Spinal cord (tissue), 10 donors: ENCODE data around the gene EIF2A. TPM values are rescaled to one million over a fixed set of nuclear protein-coding genes. Genes with fewer than 3 reads are reported as not detected.
"Not testable (repeated sequence)": the region's sequence is repeated elsewhere in the genome, so short reads cannot be mapped to it uniquely, and the experiment has no call there.

ENCODE experiments used
- DNase-seq, 6 donors: peaks; one replicate each; pipeline versions ENCODE4 v3.0.0 to v3.0.0-alpha.2; 2013 to 2015; ENCODE audit warnings: low spot score in 6 of 6, low read depth in 4 of 6
- H3K27ac ChIP-seq: one replicate; pipeline ENCODE4 v1.5.1; 2013; ENCODE audit warnings: low read depth, low read length, control low read depth
- H3K27me3 ChIP-seq: one replicate; pipeline ENCODE4 v1.6.1; 2013; ENCODE audit warnings: low read length; ENCODE audit not compliant: control insufficient read depth, insufficient read depth
- H3K36me3 ChIP-seq: one replicate; pipeline ENCODE4 v1.6.1; 2013; ENCODE audit warnings: low read length; ENCODE audit not compliant: control insufficient read depth, insufficient read depth
- H3K4me1 ChIP-seq: one replicate; pipeline ENCODE4 v1.6.1; 2013; ENCODE audit warnings: low read length; ENCODE audit not compliant: control insufficient read depth, insufficient read depth
- H3K4me3 ChIP-seq: one replicate; pipeline ENCODE4 v1.5.1; 2013; ENCODE audit warnings: low read depth, low read length, control low read depth
- H3K9me3 ChIP-seq: one replicate; pipeline ENCODE4 v1.6.1; 2013; ENCODE audit warnings: low read length; ENCODE audit not compliant: control insufficient read depth, insufficient read depth
- WGBS: methylation state at CpG from one replicate; pipeline ENCODE4 v1.1.5; 2013; ENCODE audit warnings: missing lambda C conversion rate; ENCODE audit not compliant: insufficient coverage; 5-methylcytosine and 5-hydroxymethylcytosine counted together
- polyA plus RNA-seq, 2 donors: library from polyadenylated mRNA; unstranded; fragments of 120-200 nt; gene quantifications; one replicate each; pipeline ENCODE4 v1.2.1, GENCODE V29; 2013; ENCODE audit not compliant: insufficient read length in 2 of 2
- total RNA-seq, 2 donors: library from RNA; depleted of rRNA in 1 of 2; stranded (reverse); fragments of 120-200 nt in 1 of 2; fragments of >200 nt in 1 of 2; gene quantifications; one replicate each; pipeline versions ENCODE4 v1.2.3 to v1.2.4, GENCODE V29; 2013 to 2014
- donor health status: healthy.

Gene EIF2A
- total and polyA plus RNA-seq, 4 donors: 85.0 to 137 (median 97.0) TPM

DNA sequence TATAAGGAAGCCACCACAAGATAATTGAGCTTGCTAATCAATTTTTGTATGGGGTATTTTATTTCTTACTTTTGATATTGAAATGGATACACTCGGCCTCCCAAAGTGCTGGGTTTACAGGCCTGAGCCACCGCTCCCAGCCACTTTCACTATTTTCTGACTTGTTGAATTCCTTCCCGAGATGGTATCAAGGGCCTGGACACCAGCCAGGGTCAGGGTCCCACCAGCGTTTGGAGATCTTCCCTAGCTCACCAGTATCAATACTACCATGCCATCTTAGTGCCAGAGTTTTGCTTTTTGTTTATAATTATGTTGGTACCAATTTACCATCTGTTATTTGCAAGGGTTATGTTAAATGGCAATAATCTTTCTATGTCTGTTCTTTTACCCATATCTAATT is 51.1 kb downstream of the EIF2A start:
- DNase-seq: no peak
- no peak overlapping the region for H3K4me3 ChIP-seq
- H3K9me3 ChIP-seq: no peaks in the 10 kb centered on the region
- no peak overlapping the region for H3K27ac ChIP-seq
- WGBS: no CpG with 5 or more reads among the region's 4 CpGs
- no peaks in the 10 kb centered on the region for H3K36me3 ChIP-seq
- peaks cover 5% of the 10 kb centered on the region for H3K4me1 ChIP-seq
- H3K27me3 ChIP-seq: no peaks in the 10 kb centered on the region

DNA sequence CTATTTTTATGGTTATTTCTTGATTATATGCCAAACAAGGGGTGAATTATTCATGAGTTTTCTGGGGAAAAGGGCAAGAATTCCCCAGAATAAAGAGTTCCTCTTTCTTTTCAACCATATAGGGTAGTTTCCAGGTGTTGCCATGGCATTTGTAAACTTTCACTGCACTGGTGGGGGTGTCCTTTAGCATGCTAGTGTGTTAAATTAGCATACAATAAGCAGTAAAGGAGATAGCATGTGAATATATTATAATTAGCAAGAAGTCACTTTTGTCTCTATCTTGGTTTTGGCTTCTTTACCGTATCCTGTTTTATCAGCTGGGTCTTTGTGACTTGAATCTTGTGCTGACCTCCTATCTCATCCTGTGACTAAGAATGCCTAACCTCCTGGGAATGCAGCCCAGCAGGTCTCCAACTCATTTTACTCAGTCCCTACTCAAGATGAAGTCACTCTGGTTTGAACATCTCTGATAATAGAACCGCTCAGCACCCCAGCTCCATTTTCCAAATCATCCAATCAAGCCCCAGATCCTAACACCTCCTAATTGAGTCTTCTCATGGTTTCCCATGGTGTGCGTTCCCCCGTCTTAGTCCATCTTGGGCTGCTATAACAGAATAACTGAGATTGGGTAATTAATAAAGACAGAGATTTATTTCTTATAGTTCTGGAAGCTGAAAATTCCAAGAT is 53.2 kb downstream of the EIF2A start:
- Histone ChIP-seq H3K27me3 (no peaks in the 10 kb centered on the region), H3K4me3 (no peak overlapping the region), H3K27ac (no peak overlapping the region), H3K36me3 (no peaks in the 10 kb centered on the region), H3K9me3 (no peaks in the 10 kb centered on the region), H3K4me1 (peaks cover 9% of the 10 kb centered on the region)
- no peak for DNase-seq
- 0% methylated on average over 1 of the region's 4 CpGs for WGBS

GRCh38 chr3:150600647-150601530 is 54.3 kb downstream of the EIF2A start:
- WGBS: 85% methylated on average over 2 of the region's 13 CpGs
- H3K4me3 ChIP-seq, H3K27me3 ChIP-seq, H3K36me3 ChIP-seq, H3K27ac ChIP-seq, H3K9me3 ChIP-seq, DNase-seq: not testable (repeated sequence)
- H3K4me1 ChIP-seq: peaks cover 11% of the 10 kb centered on the region

DNA sequence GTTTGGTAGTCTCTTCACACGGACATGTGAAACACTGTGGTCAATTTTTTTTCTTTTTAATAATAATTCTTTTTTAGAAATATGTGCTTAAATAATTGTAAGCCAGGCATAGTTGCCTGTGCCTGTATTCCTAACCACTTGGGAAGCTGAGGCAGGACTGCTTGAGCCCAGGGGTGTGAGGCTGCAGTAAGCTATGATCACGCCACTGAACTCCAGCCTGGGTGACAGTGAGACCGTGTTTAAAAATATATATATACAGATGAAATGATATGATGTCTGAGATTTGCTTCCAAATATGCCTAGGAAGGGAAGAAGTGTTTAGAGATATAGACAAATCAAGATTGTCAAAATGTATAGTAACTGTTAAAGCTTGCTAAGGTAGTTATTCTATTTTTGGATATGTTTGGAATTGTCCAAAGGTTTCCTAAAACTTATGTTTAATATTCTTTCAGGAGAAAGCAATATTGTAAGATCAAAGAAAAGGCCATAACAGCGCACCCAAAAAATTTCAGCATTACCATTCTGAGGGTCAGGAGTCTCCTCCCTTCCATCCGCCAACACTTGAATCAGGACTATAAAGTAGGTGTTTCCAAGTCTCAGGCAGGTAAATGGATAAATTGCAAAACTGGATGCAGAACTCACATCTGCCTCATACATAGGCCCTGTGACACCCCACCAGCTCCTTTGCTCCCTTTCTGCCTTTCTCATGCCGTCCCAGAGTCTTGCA is 56.0 kb downstream of the EIF2A start:
- WGBS: 0% methylated on average over 1 of the region's 6 CpGs
- Histone ChIP-seq H3K4me3 (peak overlapping the region; percentile 88), H3K27ac (peak overlapping the region; percentile 97), H3K36me3 (no peaks in the 10 kb centered on the region), H3K4me1 (peaks cover 14% of the 10 kb centered on the region), H3K9me3 (no peaks in the 10 kb centered on the region), H3K27me3 (no peaks in the 10 kb centered on the region)
- DNase-seq: peak in 2 of 6 donors; percentile 38 to 94

GRCh38 chr3:150603153-150603979 is 56.8 kb downstream of the EIF2A start, which contains the start of gene SELENOT:
TSS of gene SELENOT (plus strand) at chr3:150603321. CDS start at chr3:150603363, 42 bp downstream.
- Histone ChIP-seq H3K36me3 (no peaks in the 10 kb centered on the region), H3K27ac (peak within 1 kb of the TSS; percentile 97), H3K27me3 (no peaks in the 10 kb centered on the region), H3K9me3 (no peaks in the 10 kb centered on the region), H3K4me1 (peaks cover 14% of the 10 kb centered on the region), H3K4me3 (peak within 1 kb of the TSS; percentile 88)
- WGBS: 0% methylated on average over 67 of the region's 69 CpGs
- peak in 5 of 6 donors; percentile 93 to 99 (median 93) for DNase-seq

DNA sequence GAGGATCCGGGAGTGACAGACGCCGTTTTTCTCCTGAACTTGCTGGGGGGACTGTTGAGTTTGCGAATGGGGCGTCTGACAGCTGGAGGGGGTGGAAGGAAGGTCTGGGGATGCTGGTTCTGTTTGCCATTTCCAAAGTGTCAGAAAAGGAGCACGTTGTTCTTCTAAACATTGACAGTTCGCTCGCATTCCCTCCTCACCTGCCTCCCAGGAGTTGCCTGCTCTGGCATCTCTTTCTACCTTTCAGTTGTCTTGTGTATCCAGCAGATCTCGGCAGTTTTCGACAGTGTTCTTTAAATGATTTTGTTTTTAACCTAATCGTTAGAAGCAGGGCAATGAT is 57.4 kb downstream of the EIF2A start:
- 0% methylated on average over 7 of the region's 11 CpGs for WGBS
- peaks cover 14% of the 10 kb centered on the region for H3K4me1 ChIP-seq
- peak in 2 of 6 donors; percentile 14 to 43 for DNase-seq

GRCh38 chr3:150605998-150606641 is 59.5 kb downstream of the EIF2A start:
- Histone ChIP-seq H3K27ac (no peak overlapping the region), H3K4me1 (peaks cover 18% of the 10 kb centered on the region), H3K4me3 (no peak overlapping the region), H3K27me3 (no peaks in the 10 kb centered on the region), H3K9me3 (no peaks in the 10 kb centered on the region), H3K36me3 (no peaks in the 10 kb centered on the region)
- 72% methylated on average over 4 of the region's 9 CpGs for WGBS
- no peak for DNase-seq

More for the DNA sequence above, 57.4 kb downstream of the EIF2A start:
- Histone ChIP-seq H3K27me3 (no peaks in the 10 kb centered on the region), H3K9me3 (no peaks in the 10 kb centered on the region), H3K27ac (peak overlapping the region; percentile 97), H3K4me3 (peak overlapping the region; percentile 88), H3K36me3 (no peaks in the 10 kb centered on the region)

DNA sequence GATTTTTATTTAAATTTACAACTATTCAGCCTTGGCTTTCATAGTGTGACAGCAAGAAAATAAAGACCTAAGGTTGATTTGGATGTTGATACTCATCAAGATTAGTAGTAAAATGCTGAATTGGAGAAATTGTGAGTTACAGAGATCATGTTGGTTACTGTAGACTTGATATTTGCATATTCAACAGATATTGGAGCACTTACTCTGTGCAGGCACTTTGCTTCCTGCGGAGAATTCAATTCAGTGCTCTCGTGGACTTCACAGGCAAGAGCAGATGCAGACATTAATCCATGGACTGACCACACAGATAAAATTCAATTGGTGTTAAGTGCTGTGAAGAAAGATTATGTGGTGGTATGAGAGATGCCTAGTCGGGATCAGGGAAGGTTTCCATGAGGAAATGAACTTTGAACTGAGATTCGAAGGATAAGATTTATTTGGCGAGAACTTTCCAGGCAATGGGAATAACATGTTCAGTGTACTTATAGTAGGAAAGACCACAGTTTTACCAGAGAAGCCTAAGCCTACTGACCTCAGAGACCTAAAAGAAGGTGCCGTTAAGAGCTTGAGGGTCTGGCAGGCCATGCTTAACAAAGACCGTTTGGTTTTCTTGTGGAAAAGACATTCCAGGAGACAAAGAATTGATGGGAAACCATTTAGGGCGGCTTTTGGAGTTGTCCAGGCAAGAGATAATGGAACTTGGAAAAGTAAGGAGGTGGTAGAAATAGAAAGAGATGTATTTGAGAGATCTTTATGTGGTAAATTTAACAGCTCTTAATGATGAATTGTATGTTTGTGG is 60.9 kb downstream of the EIF2A start:
- H3K4me1 ChIP-seq: peaks cover 14% of the 10 kb centered on the region
- H3K9me3 ChIP-seq: no peaks in the 10 kb centered on the region
- DNase-seq: no peak
- H3K27ac ChIP-seq: no peak overlapping the region
- no peak overlapping the region for H3K4me3 ChIP-seq
- H3K27me3 ChIP-seq: no peaks in the 10 kb centered on the region
- 50% methylated on average over 5 of the region's 8 CpGs for WGBS
- H3K36me3 ChIP-seq: peaks cover 8% of the 10 kb centered on the region
